Measurements from ENCODE around the gene GALNS. TPM values are rescaled to one million over a fixed set of nuclear protein-coding genes. Genes with fewer than 3 reads are reported as not detected.

Gene GALNS
- total RNA-seq, 1 experiment from 2014 or later: 29.5 TPM

GRCh38 chr16:88857728-88858339 lies 1.1 kb upstream of the GALNS start:
- ChIA-PET CTCF (interaction anchor here (0.5 to 2.9 kb wide), 18 partner anchors 8 to 383 kb away, joined by 3 to 22 read pairs (median 4); partner anchors contain the start of gene APRT), POLR2A (interaction anchor here (1.0 to 1.7 kb wide), 2 partner anchors 24 to 45 kb away, joined by 5 read pairs; no protein-coding TSS in a partner anchor)
- Mint-ChIP-seq H3K4me3 (peak overlapping the region; percentile 99), H3K9me3 (no peaks in the 10 kb centered on the region), H3K36me3 (peaks cover 27% of the 10 kb centered on the region), H3K4me1 (peaks cover 20% of the 10 kb centered on the region), H3K27me3 (ENCODE audit: low read depth) (no peaks in the 10 kb centered on the region), H3K27ac (peak overlapping the region; percentile 94)
- ATAC-seq (peak; percentile 42), DNase-seq (ENCODE audit: low spot score) (peak; percentile 72)
- TF ChIP-seq ATF6 (CRISPR knock-in tag; IDR thresholded peaks at IDR 0.05): no peak
- TF ChIP-seq ZNF532 (CRISPR knock-in tag; IDR thresholded peaks at IDR 0.05; ENCODE audit: borderline replicate concordance): no peak
- TF ChIP-seq RORB (CRISPR knock-in tag; IDR thresholded peaks at IDR 0.05): no peak

GRCh38 chr16:88856122-88856827 lies 472 bp downstream of the GALNS start:
- POLR2A ChIA-PET: no interaction called here
- DNase-seq (ENCODE audit: low spot score): peak; percentile 55

GRCh38 chr16:88855736-88856121 lies 1.0 kb downstream of the GALNS start:
- ATAC-seq (no peak), DNase-seq (ENCODE audit: low spot score) (no peak)
- H3K4me3 Mint-ChIP-seq: peak overlapping the region; percentile 72
- ChIA-PET POLR2A (no interaction called here), CTCF (interaction anchor here (1.1 to 1.8 kb wide), 3 partner anchors 21 to 118 kb away, joined by 4 to 8 read pairs (median 5); no protein-coding TSS in a partner anchor)
- H3K36me3 Mint-ChIP-seq: peaks cover 36% of the 10 kb centered on the region
- no peak overlapping the region for H3K27ac Mint-ChIP-seq
- H3K27me3 Mint-ChIP-seq (ENCODE audit: low read depth): no peaks in the 10 kb centered on the region
- no peaks in the 10 kb centered on the region; the same call in 1 of the 2 replicates for H3K9me3 Mint-ChIP-seq
- peaks cover 20% of the 10 kb centered on the region for H3K4me1 Mint-ChIP-seq
- no peak for TF ChIP-seq E2F4 (CRISPR knock-in tag; IDR thresholded peaks at IDR 0.05; ENCODE audit: borderline replicate concordance, low read depth)
- TF ChIP-seq CREM (CRISPR knock-in tag; IDR thresholded peaks at IDR 0.05): no peak
- TF ChIP-seq USF2 (CRISPR knock-in tag; IDR thresholded peaks at IDR 0.05): no peak
- no peak for TF ChIP-seq EMX1 (CRISPR knock-in tag; IDR thresholded peaks at IDR 0.05)
- TF ChIP-seq ZBTB43 (CRISPR knock-in tag; IDR thresholded peaks at IDR 0.05): no peak
- no peak for TF ChIP-seq NFATC4 (CRISPR knock-in tag; IDR thresholded peaks at IDR 0.05)
- no peak for TF ChIP-seq SMAD3 (CRISPR knock-in tag; IDR thresholded peaks at IDR 0.05; ENCODE audit: borderline replicate concordance)
- no peak for TF ChIP-seq HMGXB4 (CRISPR knock-in tag; IDR thresholded peaks at IDR 0.05)
- TF ChIP-seq TEAD4 (CRISPR knock-in tag; IDR thresholded peaks at IDR 0.05): no peak
- no peak for TF ChIP-seq ZBTB21 (CRISPR knock-in tag; IDR thresholded peaks at IDR 0.05; ENCODE audit: borderline replicate concordance)
- TF ChIP-seq NR1H2 (CRISPR knock-in tag; IDR thresholded peaks at IDR 0.05): no peak
- TF ChIP-seq USF1 (CRISPR knock-in tag; IDR thresholded peaks at IDR 0.05): no peak
- TF ChIP-seq ETV6 (CRISPR knock-in tag; IDR thresholded peaks at IDR 0.05): no peak

More at GRCh38 chr16:88856122-88856827, 472 bp downstream of the GALNS start:
- H3K27me3 Mint-ChIP-seq (ENCODE audit: low read depth): no peaks in the 10 kb centered on the region
- peaks cover 38% of the 10 kb centered on the region for H3K36me3 Mint-ChIP-seq
- H3K4me1 Mint-ChIP-seq: peaks cover 20% of the 10 kb centered on the region
- CTCF ChIA-PET: interaction anchor here (0.6 to 2.9 kb wide), 13 partner anchors 12 to 315 kb away, joined by 3 to 22 read pairs (median 8); partner anchors contain the start of genes APRT and CDH15
- H3K27ac Mint-ChIP-seq: no peak overlapping the region
- H3K4me3 Mint-ChIP-seq: peak overlapping the region; percentile 72
- TF ChIP-seq PRRX2 (CRISPR knock-in tag; IDR thresholded peaks at IDR 0.05): no peak
- TF ChIP-seq ZNF423 (CRISPR knock-in tag; IDR thresholded peaks at IDR 0.05): peak; percentile 59; the same call in 1 of the 2 replicates
- peak; percentile 49; the same call in 1 of the 2 replicates for TF ChIP-seq TEAD1 (CRISPR knock-in tag; IDR thresholded peaks at IDR 0.05)
- 0 out of 2 replicates have a peak, but pooled peaks have one; percentile 15 for TF ChIP-seq FOXP1 (CRISPR knock-in tag; IDR thresholded peaks at IDR 0.05; ENCODE audit: borderline replicate concordance)
- H3K9me3 Mint-ChIP-seq: no peaks in the 10 kb centered on the region; the same call in 1 of the 2 replicates
- ATAC-seq: peak; percentile 13
